GM12873 (cell line): ENCODE data around the gene RBM14.

ENCODE experiments used
- TF ChIP-seq, protein P1 (sequence below): IDR thresholded peaks from 2 replicates; pipeline ENCODE4 v1.5.1; 2012; ENCODE audit warnings: low read depth, mild to moderate bottlenecking, moderate library complexity, low read length, control low read depth; ENCODE audit not compliant: insufficient read depth; ENCODE audit errors: missing control alignments

Gene RBM14

DNA sequence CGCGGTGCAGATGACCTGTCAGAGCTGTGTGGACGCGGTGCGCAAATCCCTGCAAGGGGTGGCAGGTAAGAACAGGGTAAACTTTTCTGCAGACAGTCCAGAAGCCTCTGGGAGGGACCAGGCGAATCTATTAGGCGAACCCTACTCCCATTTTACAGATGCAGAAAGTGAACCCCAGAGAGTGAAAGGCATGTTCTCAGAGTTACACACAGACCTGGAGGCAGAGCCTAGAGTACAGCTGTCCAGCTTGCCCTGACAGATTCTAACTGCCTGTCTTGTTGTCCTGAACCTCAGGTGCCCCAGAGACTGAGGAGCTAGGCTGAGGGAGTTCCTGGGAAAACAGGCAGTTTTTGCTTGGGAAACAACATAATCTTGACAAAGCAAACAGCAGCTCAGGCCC is 22.8 kb upstream of the RBM14 start:
- TF ChIP-seq, protein P1, sequence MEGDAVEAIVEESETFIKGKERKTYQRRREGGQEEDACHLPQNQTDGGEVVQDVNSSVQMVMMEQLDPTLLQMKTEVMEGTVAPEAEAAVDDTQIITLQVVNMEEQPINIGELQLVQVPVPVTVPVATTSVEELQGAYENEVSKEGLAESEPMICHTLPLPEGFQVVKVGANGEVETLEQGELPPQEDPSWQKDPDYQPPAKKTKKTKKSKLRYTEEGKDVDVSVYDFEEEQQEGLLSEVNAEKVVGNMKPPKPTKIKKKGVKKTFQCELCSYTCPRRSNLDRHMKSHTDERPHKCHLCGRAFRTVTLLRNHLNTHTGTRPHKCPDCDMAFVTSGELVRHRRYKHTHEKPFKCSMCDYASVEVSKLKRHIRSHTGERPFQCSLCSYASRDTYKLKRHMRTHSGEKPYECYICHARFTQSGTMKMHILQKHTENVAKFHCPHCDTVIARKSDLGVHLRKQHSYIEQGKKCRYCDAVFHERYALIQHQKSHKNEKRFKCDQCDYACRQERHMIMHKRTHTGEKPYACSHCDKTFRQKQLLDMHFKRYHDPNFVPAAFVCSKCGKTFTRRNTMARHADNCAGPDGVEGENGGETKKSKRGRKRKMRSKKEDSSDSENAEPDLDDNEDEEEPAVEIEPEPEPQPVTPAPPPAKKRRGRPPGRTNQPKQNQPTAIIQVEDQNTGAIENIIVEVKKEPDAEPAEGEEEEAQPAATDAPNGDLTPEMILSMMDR: no peak

DNA sequence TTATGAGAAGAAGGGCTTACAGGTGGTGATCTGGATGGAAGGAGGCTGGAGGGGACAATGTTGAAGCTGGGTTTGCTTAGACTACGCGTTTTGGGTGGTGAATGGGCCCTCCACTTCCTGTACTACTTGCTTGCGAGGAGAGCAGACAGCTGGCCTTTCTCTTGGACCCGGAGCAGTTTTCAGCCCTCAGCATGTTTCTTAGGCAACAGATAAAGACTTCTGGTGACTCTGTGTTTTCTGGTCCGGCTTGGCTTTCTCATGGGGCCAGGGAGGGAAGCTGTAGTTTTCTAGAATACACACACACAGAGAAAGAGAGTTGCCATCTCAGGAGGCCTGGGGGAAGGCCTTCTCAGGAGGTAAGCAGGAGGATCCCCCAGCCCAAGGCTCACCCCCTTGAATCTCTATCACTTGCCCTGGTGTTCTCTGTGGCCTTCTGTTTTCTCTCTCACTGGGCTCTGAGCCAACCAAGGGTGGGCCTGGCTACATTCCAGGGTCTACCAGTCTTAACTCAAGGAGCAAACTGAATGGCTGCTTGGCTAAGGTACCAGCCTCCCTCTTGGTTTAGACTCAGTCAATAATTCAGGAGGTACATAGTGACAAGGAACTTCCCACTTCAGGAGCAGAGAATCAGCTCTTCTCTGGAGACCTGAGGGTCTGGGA is 21.1 kb upstream of the RBM14 start:
- TF ChIP-seq, protein P1: no peak

DNA sequence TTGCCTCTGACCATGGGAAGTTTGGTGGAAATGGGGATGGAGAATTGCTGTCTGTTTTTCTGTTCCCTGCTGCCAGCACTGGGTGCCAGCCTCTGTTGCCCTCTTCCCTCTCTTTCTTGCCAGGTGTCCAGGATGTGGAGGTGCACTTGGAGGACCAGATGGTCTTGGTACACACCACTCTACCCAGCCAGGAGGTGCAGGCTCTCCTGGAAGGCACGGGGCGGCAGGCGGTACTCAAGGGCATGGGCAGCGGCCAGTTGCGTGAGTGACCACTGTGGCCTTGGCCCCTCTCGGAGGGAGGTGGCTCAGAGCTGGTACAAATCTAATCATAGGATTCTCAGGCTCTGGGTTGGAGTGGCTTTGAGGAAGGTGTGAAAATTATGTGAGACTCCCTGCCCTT is 17.4 kb upstream of the RBM14 start:
- TF ChIP-seq, protein P1: no peak

DNA sequence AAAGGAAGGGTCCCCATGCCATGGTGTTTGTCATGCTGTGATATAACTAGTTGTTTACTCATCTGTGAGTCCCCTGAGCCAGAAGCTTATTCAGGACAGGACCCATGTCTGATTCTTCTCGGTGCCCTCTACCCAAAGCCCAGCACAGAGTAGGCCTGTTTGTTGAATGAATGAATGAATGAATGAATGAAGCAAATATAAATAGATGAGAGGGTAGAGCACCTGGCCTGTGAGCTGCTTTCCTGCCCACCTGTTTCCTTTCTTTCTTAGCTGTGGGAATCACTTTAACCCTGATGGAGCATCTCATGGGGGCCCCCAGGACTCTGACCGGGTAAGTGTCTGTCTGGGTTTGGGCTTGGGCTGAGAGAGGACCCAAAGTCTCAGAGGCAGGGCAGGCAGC is 16.2 kb upstream of the RBM14 start:
- TF ChIP-seq, protein P1: no peak

DNA sequence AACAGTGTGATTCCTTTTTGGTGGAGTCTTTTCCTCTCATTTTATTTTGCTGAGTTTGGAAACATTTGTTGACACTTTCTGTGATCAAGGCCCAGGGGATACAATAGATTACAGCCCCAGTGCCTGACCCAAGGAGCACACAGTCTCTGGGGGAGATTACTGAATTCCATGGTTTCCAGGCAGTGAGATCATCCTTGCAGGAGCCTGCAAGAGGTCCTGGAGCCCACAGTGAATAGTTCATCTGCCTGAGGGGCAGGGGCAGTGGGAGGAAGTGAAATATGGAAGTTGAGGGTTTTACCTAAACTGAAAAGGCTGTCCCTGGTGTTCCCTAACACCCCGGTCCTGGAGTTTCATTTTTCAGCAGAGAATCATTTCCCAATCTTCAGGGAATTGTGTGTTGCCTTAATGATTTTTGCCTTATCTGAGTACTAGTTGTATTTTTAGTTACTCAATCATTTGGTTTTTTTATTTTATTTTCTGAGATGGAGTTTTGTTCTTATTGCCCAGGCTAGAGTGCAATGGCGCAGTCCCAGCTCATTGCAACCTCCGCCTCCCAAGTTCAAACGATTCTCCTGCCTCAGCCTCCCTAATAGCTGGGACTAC is 15.7 kb upstream of the RBM14 start:
- TF ChIP-seq, protein P1: no peak

DNA sequence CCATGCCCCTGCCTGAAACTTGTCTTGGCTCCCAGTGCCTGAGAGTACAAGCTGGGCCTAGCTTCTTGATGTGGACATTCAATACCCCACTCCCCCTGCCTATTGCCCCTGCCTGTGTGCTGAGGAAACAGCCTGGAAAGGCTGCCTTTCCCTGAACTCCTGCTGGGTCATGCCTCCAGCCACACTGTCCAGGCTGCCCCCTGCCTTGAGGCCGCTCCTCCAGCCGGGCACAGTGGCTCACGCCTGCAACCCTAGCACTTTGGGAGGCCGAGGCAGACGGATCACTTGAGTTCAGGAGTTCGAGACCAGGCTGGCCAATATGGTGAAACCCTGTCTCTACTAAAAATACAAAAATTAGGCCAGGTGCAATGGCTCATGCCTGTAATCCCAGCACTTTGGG is 13.4 kb upstream of the RBM14 start:
- TF ChIP-seq, protein P1: no peak

DNA sequence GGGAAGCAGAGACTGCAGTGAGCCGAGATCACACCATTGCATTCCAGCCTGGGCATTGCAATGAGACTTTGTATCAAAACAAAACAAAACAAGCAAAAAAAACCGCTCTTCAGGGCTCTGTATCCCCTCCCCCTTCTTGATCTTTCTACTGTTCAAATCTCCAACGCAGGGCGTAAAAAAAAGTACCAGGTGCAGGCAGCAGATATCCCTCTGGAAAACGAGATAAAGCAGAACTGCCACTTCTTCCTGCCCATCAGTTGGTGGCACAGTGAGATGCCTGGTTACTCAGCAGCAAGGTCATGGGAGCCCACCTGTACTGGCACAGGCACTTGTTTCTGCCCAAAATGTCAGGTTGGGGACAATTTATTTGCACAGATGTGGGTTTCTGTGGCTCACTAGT is 12.3 kb upstream of the RBM14 start:
- TF ChIP-seq, protein P1: no peak
